ENCODE measurements around the gene RUFY4. TPM values are rescaled to one million over a fixed set of nuclear protein-coding genes. Genes with fewer than 3 reads are reported as not detected.

Gene RUFY4
- total RNA-seq, 1 experiment from 2014 or later = 0.31 TPM

GRCh38 chr2:218077464-218078216 lies 8.6 kb downstream of the RUFY4 start:
- DNase-seq (ENCODE audit: low spot score) (no peak), ATAC-seq (no peak)
- TF ChIP-seq OVOL2 (CRISPR knock-in tag; IDR thresholded peaks at IDR 0.05; ENCODE audit: borderline replicate concordance) = no peak
- TF ChIP-seq NFE2L1 (CRISPR knock-in tag; IDR thresholded peaks at IDR 0.05) = no peak
- no peak for TF ChIP-seq FOXJ3 (CRISPR knock-in tag; IDR thresholded peaks at IDR 0.05; ENCODE audit: borderline replicate concordance)
- CTCF ChIA-PET = interaction anchor here (0.8 to 3.4 kb wide), 6 partner anchors 9 to 178 kb away, joined by 3 to 15 read pairs (median 4); partner anchors contain the start of gene RUFY4
- Mint-ChIP-seq H3K4me3 (no peak overlapping the region), H3K9me3 (peaks cover 3% of the 10 kb centered on the region), H3K27ac (no peak overlapping the region), H3K27me3 (ENCODE audit: low read depth) (no peaks in the 10 kb centered on the region; the same call in 1 of the 2 replicates), H3K4me1 (peaks cover 10% of the 10 kb centered on the region), H3K36me3 (no peaks in the 10 kb centered on the region)
- POLR2A ChIA-PET = no interaction called here

GRCh38 chr2:218079943-218080913 lies 11.2 kb downstream of the RUFY4 start:
- Mint-ChIP-seq H3K4me3 (no peak overlapping the region), H3K27ac (no peak overlapping the region), H3K4me1 (peaks cover 3% of the 10 kb centered on the region), H3K36me3 (no peaks in the 10 kb centered on the region), H3K9me3 (peaks cover 8% of the 10 kb centered on the region), H3K27me3 (ENCODE audit: low read depth) (no peaks in the 10 kb centered on the region; the same call in 1 of the 2 replicates)
- peak; percentile 16; the same call in 1 of the 2 replicates for ATAC-seq
- CTCF ChIA-PET = interaction anchor here (0.5 to 3.4 kb wide), 6 partner anchors 11 to 294 kb away, joined by 3 to 15 read pairs (median 4); partner anchors contain the start of genes CATIP and RUFY4
- DNase-seq (ENCODE audit: low spot score) = no peak
- POLR2A ChIA-PET = interaction anchor here (0.6 kb wide), 1 partner anchor 1744 kb away, joined by 3 read pairs; no protein-coding TSS in a partner anchor
- TF ChIP-seq EMX1 (CRISPR knock-in tag; IDR thresholded peaks at IDR 0.05) (no peak), USF1 (CRISPR knock-in tag; IDR thresholded peaks at IDR 0.05) (no peak), USF2 (CRISPR knock-in tag; IDR thresholded peaks at IDR 0.05) (no peak), ZNF396 (CRISPR knock-in tag; IDR thresholded peaks at IDR 0.05; ENCODE audit: borderline replicate concordance) (no peak), GTF2I (CRISPR knock-in tag; conservative IDR thresholded peaks at IDR 0.05) (no peak), ZBTB21 (CRISPR knock-in tag; IDR thresholded peaks at IDR 0.05; ENCODE audit: borderline replicate concordance) (no peak), MAX (CRISPR knock-in tag; IDR thresholded peaks at IDR 0.05) (no peak), E2F5 (CRISPR knock-in tag; IDR thresholded peaks at IDR 0.05) (no peak), PRDM15 (CRISPR knock-in tag; IDR thresholded peaks at IDR 0.05) (no peak)

All from WTC11 (cell line).